Measurements from ENCODE around the gene MSH5.

The MSH5 gene

GRCh38 chr6:31712296-31712695 lies 27.5 kb upstream of the MSH5 start:
- DNase-seq (ENCODE audit: low read depth in 3 of 3, low spot score in 1 of 3) = no peak

DNA sequence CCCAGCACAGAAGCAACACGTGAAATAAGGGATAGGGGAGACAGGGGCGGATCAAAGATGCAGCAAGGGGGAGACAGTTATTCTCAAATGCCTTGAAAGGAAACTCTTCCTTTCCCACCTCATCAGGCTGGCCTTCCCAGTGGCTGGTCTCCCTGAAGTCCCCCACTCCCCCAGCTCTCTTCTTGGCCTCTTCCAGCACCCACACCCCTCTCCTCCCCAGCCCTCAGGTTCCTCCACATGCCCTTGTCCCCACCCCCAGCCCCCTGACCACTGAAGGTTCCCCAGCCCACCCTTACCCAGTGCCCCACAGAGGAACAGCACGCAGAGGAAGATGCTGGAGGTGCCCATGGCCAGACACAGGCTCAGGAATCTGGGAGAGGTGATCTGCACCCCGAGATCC lies 26.3 kb upstream of the MSH5 start:
- no peak for DNase-seq (ENCODE audit: low read depth in 3 of 3, low spot score in 1 of 3)

GRCh38 chr6:31713991-31714684 lies 25.7 kb upstream of the MSH5 start:
- no peak for DNase-seq (ENCODE audit: low read depth in 3 of 3, low spot score in 1 of 3)

DNA sequence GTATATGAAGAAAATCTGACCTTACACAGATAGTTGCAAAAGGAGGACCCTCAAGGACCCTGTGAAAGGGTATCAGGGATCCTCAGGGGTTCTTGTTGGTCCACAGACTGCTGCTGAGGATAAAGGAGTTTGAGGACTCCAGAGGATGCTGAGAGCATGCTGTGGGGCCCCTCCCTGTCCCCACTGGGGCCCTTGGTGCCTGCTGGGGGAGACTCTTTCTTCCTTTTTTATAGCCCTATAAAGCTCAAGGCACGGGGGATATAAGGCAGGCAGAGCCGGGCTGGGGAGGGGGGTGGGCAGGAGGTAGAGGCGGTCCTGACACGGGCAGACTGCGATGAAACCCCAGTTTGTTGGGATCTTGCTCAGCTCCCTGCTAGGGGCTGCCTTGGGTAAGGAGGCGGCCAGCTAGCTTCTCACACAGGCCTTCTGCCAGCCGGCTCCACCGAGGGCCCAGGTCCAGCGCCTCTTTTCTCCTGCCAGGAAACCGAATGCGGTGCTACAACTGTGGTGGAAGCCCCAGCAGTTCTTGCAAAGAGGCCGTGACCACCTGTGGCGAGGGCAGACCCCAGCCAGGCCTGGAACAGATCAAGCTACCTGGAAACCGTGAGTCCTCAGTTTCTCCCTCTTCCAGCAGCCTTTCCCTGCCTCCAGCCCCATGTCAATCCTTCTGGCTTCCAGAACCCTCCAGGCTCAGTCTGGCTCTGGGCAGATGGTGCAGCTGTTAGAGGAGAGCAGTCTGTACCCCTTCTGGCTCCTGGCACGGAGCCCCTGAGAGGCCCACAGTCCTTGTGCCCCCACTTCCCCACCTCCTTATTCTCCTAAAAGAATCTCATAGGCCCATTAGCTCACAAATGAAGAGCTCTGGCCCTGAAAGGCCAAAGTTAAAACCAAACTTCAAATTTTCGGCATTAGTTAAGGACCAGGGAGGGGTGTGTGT lies 24.5 kb upstream of the MSH5 start, which contains the start of gene LY6G6D:
Gene LY6G6D (plus strand): TSS at position 327 of the 937 bp plus-strand sequence. CDS start 8 bp downstream, at position 335.
- no peak for DNase-seq (ENCODE audit: low read depth in 3 of 3, low spot score in 1 of 3)

GRCh38 chr6:31717499-31718222 lies 22.1 kb upstream of the MSH5 start:
- no peak for DNase-seq (ENCODE audit: low read depth in 3 of 3, low spot score in 1 of 3)

DNA sequence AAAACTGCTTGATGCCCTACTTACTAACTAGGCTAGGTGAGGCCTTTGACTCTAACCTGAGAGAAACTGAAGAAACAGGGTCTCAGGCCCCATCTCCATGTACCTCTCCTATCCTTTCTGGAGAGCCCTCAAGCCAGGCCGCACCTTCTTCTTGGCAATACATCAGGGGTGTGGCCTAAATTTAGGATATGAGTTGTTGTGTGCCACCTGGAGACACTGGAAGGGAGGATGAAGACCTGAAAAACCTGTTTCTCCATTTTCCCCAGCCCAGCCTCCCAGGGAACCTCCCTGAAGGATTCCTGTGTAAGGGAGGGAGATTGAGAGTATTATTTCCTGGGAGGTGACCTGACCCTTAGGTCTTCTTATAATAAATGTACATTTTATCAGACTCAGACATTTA lies 21.5 kb upstream of the MSH5 start:
- no peak for DNase-seq (ENCODE audit: low read depth in 3 of 3, low spot score in 1 of 3)

- DNase-seq (ENCODE audit: low read depth in 3 of 3, low spot score in 1 of 3) = no peak
Measured at GRCh38 chr6:31719001-31719400, 20.8 kb upstream of the MSH5 start.

GRCh38 chr6:31720196-31720770 lies 19.5 kb upstream of the MSH5 start:
- DNase-seq (ENCODE audit: low read depth in 3 of 3, low spot score in 1 of 3) = no peak

DNA sequence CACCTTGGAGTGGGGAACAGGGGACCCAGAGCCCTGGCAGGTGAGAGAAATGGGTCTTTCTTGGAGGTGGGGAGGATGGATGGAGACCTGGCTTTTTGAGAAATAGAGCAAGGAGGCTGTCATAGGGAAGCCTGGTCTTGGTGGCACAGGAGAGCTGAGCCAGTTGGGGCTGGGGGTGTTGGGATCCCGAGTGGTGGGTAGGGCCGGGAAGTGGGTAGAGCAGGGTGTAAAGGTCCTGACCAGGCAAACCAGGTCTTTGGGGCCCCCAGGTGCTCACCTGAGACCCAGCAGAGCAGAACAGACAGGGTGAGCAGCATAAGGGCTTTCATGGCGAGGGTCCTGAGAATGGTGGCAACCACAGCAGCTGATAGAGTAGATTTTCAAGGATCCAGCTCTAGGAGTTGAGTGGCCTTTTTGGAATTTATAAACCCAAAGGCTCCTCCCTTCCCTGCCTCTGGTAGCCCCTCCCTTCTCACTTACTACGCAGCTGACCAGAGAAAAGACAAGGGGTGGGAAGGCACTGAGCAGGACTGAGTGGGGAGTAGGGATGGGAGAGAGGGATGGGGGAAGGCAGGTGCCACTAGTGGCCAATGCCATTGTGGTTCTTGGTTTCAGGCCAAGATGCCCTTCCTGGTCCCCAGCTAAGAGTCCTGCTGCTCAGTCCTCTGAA lies 18.3 kb upstream of the MSH5 start, which contains the start of gene LY6G6C:
Gene LY6G6C (minus strand): TSS at position 396 of the 670 bp plus-strand sequence. CDS start 67 bp downstream, at position 329.
- no peak for DNase-seq (ENCODE audit: low read depth in 3 of 3, low spot score in 1 of 3)

DNA sequence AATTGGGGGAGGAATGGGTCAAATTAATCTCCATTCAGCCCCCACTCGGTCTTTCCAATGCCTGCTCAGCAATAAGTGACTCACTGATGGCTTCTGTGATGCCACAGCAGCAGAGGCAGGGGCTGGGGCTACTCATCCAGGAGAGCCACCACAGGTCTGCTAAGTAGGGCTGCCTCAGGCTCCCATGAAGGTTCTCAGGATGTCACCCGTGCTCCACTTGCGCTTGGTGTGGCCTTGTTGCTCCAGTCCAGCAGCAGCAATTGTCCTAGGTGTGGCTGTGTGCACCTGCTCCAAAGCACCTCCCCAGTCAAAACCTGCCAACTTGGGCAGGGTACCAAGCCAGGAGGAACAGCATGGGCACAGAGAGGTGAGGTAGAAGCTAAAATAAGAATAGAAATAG lies 17.6 kb upstream of the MSH5 start:
- DNase-seq (ENCODE audit: low read depth in 3 of 3, low spot score in 1 of 3) = no peak

DNA sequence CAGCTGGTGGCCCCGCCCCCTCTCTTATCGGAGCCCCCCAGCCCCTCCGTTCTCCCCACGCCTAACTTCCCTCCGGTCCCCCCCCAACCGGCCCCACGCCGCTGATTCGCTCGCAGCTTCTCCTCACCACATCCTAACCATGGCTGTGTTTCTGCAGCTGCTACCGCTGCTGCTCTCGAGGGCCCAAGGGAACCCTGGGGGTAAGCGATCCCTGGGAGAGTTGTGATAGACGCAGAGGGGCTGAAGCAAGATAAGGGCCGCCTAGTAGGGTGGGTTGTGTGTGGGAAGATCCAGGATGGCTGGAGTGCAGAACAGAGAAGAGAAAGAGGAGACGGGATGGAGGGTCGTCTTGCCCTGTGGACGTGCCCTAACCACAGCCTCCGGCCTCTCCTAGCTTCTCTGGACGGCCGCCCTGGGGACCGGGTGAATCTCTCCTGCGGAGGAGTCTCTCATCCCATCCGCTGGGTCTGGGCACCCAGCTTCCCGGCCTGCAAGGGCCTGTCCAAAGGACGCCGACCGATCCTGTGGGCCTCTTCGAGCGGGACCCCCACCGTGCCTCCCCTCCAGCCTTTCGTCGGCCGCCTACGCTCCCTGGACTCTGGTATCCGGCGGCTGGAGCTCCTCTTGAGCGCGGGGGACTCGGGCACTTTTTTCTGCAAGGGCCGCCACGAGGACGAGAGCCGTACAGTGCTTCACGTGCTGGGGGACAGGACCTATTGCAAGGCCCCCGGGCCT lies 16.4 kb upstream of the MSH5 start, which contains the start of gene MPIG6B:
Gene MPIG6B (plus strand): TSS at position 129 of the 735 bp plus-strand sequence. CDS start 11 bp downstream, at position 140.
- no peak for DNase-seq (ENCODE audit: low read depth in 3 of 3, low spot score in 1 of 3)

DNA sequence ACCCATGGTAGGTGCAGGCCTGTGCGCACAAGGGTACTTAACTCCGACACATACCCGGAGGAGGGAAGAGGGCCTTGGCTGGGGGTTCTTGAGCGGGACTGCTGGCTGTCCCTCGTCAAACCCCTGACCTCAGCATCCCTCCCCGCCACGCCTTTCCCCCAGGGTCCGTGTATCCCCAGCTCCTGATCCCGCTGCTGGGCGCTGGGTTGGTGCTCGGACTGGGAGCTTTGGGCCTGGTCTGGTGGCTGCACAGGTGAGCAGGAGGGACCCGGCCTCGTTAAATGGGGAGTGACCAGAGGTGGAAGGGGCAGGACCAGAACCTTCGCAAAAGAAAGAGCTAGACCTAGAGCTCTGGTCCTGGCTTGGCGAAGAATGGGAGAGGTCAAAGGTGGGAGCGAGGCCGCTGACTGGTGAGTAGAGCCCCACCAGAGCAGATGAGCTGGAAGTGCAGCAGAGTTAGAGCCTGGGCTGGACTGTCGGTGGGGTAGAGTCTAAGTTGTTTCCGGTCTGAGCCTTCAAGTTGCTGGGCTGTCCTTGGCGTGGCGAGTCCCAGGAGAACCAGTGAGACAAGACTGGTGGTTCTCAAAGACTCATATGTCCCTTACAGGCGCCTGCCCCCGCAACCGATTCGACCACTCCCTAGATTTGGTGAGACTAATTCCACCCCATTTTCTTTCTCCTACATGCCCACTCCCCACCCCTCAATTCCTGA lies 15.7 kb upstream of the MSH5 start:
- no peak for DNase-seq (ENCODE audit: low read depth in 3 of 3, low spot score in 1 of 3)

DNA sequence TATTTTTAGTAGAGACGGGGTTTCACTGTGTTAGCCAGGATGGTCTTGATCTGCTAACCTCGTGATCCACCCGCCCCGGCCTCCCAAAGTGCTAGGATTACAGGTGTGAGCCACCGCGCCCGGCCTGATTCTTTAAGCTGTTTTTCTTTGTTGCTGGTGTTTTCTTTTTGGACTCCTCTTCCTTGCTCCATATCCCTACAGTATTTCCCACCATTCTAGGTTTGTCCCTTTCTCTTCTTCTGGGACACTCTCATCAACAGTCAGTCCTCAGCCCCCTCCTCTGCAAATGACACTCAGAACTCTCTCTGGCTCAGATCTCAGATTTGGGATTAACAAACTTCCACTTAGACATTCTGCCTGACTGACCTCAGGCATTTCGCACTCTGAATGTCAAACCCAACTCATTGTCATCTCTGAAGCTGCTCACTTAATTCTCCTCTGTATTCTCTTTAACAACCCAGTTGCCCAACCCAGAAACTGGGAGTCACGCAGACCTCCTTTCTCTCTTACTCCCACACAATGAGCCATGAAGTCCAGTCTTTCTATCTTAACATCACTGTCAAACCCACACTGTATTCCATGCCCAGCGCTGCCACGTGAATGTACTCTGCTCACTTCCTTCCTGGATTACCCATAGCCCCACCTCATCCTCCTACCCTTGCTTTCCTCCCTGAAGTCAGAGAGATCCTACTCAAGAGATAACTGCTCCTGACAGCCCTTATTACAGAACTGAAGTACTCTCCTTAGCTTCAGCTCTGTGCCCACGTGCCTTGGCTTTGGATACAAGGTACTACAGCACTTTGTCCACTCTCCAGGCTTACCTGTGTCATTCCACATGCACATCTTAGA lies 14.1 kb upstream of the MSH5 start:
- DNase-seq (ENCODE audit: low read depth in 3 of 3, low spot score in 1 of 3) = no peak

DNA sequence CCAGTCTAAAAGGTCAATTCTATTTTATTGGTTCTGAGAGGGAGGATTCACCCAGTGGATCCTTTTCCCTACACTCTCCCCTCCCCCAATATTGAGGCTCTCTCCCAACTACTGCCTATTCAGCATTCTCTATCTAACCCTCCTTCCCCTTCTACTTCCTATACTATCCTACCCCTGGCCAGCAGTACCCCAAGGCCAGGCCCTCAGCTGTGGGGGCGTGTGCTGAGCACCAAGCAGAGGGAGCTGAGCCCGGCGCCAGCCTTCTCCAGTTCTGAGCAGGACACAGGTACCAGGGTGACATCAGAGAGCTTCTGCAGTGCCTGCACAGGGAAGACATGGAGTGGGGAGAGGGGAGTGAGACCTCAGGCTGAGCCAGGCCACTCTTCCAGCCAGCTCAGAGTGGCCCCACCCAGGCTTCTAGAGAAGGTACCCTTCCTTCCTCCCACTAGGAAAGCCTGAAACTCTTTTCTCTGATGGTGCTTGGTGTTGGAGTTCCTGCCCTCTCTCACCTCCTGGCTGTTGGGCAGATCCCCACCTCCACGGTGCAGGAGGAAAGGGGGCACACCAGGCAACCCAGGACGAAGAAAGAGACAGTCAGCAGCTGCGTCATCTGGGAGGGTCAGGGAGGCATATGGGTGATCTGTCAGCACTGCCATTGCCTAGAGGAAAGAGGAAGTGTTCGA lies 12.6 kb upstream of the MSH5 start:
- DNase-seq (ENCODE audit: low read depth in 3 of 3, low spot score in 1 of 3) = no peak

- DNase-seq (ENCODE audit: low read depth in 3 of 3, low spot score in 1 of 3) = no peak
Measured at GRCh38 chr6:31727717-31728671, 11.8 kb upstream of the MSH5 start.

DNA sequence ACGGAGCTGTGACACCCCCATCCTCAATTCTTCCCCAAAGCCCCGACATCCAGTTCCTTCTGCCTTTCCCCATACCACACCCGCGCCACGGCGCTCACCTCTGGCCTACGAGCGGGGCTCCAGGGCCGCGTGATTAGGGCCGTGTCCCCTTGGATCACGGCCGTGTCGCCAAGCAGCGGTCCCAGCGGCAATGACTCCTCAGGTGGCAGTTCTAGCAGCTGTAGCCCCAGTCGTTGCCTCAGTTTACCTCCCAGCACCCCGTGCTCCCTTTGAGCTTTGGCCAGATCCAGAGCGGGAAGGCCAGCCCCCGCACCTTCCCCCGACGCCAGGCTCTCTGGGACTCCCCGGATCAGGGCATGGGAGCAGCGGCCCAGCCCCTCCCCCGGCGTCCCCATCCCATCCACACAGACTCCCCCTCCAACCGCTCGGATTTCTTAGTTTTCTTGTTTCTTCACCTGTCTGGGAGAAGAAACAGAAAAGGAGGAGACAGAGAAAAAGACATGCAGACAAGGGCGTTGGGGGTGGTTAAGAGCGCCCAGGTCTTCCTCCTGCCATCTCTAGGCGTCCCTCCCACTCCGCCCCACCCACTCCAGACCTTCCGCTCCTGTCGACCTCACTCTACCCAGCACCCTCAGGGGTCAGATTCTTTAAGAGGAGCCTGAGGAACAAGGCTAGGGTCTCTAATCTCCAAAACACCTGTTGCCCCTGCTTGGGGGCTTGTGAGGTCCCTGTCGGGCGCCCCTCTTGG lies 10.9 kb upstream of the MSH5 start, which contains the start of gene DDAH2:
Gene DDAH2 (minus strand): TSS at position 533 of the 748 bp plus-strand sequence. CDS start 138 bp downstream, at position 395.
- DNase-seq (ENCODE audit: low read depth in 3 of 3, low spot score in 1 of 3) = no peak
